ENCODE measurements around the gene FBLN5.
"Not testable (repeated sequence)": the region's sequence is repeated elsewhere in the genome, so short reads cannot be mapped to it uniquely, and the experiment has no call there.

FBLN5 gene

GRCh38 chr14:91899806-91900205 lies 47.7 kb downstream of the FBLN5 start:
- TF ChIP-seq CTCF (IDR thresholded peaks at IDR 0.05; ENCODE audit: low read depth, low read length) = no peak
- H3K9me3 ChIP-seq = no peaks in the 10 kb centered on the region
- no peaks in the 10 kb centered on the region for H3K36me3 ChIP-seq
- no peak for DNase-seq
- H3K4me3 ChIP-seq (ENCODE audit: low read depth, low read length) = no peak overlapping the region
- H3K27me3 ChIP-seq = no peaks in the 10 kb centered on the region; the same call in 1 of the 2 replicates
- H3K4me1 ChIP-seq = no peaks in the 10 kb centered on the region

GRCh38 chr14:91899213-91899612 lies 48.3 kb downstream of the FBLN5 start:
- no peaks in the 10 kb centered on the region; the same call in 1 of the 2 replicates for H3K27me3 ChIP-seq
- H3K4me1 ChIP-seq = no peaks in the 10 kb centered on the region

GRCh38 chr14:91898372-91898771 lies 49.1 kb downstream of the FBLN5 start:
- Histone ChIP-seq H3K36me3 (no peaks in the 10 kb centered on the region), H3K4me3 (ENCODE audit: low read depth, low read length) (no peak overlapping the region), H3K27me3 (peaks cover 2% of the 10 kb centered on the region), H3K4me1 (no peaks in the 10 kb centered on the region), H3K9me3 (no peaks in the 10 kb centered on the region)
- DNase-seq = no peak
- TF ChIP-seq CTCF (IDR thresholded peaks at IDR 0.05; ENCODE audit: low read depth, low read length) = no peak

More at GRCh38 chr14:91899213-91899612, 48.3 kb downstream of the FBLN5 start:
- Histone ChIP-seq H3K4me3 (ENCODE audit: low read depth, low read length) (no peak overlapping the region), H3K9me3 (no peaks in the 10 kb centered on the region), H3K36me3 (no peaks in the 10 kb centered on the region)
- no peak for DNase-seq
- no peak for TF ChIP-seq CTCF (IDR thresholded peaks at IDR 0.05; ENCODE audit: low read depth, low read length)

- H3K27me3 ChIP-seq; H3K36me3 ChIP-seq; DNase-seq; H3K4me3 ChIP-seq (ENCODE audit: low read depth, low read length); H3K9me3 ChIP-seq; H3K4me1 ChIP-seq: not testable (repeated sequence)
Observed at GRCh38 chr14:91897716-91898115, 49.8 kb downstream of the FBLN5 start.

- Histone ChIP-seq H3K36me3 (no peaks in the 10 kb centered on the region), H3K4me3 (ENCODE audit: low read depth, low read length) (no peak overlapping the region), H3K4me1 (no peaks in the 10 kb centered on the region), H3K27me3 (peaks cover 5% of the 10 kb centered on the region), H3K9me3 (no peaks in the 10 kb centered on the region)
- DNase-seq = no peak
- no peak for TF ChIP-seq CTCF (IDR thresholded peaks at IDR 0.05; ENCODE audit: low read depth, low read length)
Observed at GRCh38 chr14:91897106-91897701, 50.3 kb downstream of the FBLN5 start.

GRCh38 chr14:91896419-91896818 lies 51.1 kb downstream of the FBLN5 start:
- Histone ChIP-seq H3K27me3 (peaks cover 5% of the 10 kb centered on the region), H3K9me3 (no peaks in the 10 kb centered on the region), H3K4me3 (ENCODE audit: low read depth, low read length) (no peak overlapping the region), H3K36me3 (no peaks in the 10 kb centered on the region), H3K4me1 (no peaks in the 10 kb centered on the region)
- no peak for DNase-seq
- TF ChIP-seq CTCF (IDR thresholded peaks at IDR 0.05; ENCODE audit: low read depth, low read length) = no peak

Data from BE2C (cell line).